Activated CD8-positive, alpha-beta memory T cell treated with anti-CD3 and anti-CD28 coated beads, Interleukin-2, amount 50 U/mL, for 1 hour (primary cell): ENCODE data around the gene SLC37A1.

Source experiments
- DNase-seq: peaks from one replicate; pipeline ENCODE4 v3.0.0-alpha.2; 2020; ENCODE audit errors: extremely low read depth

Gene SLC37A1

GRCh38 chr21:42505090-42505726 is 8.4 kb upstream of the SLC37A1 start:
- no peak for DNase-seq

- DNase-seq = no peak
Measured at GRCh38 chr21:42507418-42507817, 6.2 kb upstream of the SLC37A1 start.

GRCh38 chr21:42508371-42508770 is 5.3 kb upstream of the SLC37A1 start:
- DNase-seq = no peak

GRCh38 chr21:42509244-42509643 is 4.4 kb upstream of the SLC37A1 start:
- DNase-seq = no peak

- DNase-seq = no peak
Measured at GRCh38 chr21:42512346-42513034, 1.2 kb upstream of the SLC37A1 start.

GRCh38 chr21:42513985-42514882 is 582 bp downstream of the SLC37A1 start:
- no peak for DNase-seq

- DNase-seq = no peak
Measured at GRCh38 chr21:42514883-42515228, 1.2 kb downstream of the SLC37A1 start.

GRCh38 chr21:42515708-42516502 is 2.3 kb downstream of the SLC37A1 start:
- DNase-seq = no peak

- no peak for DNase-seq
Measured at GRCh38 chr21:42518215-42518614, 4.6 kb downstream of the SLC37A1 start.

GRCh38 chr21:42518626-42519025 is 5.0 kb downstream of the SLC37A1 start:
- no peak for DNase-seq

- no peak for DNase-seq
Measured at GRCh38 chr21:42520628-42521253, 7.1 kb downstream of the SLC37A1 start.

- no peak for DNase-seq
Measured at GRCh38 chr21:42521384-42521783, 7.7 kb downstream of the SLC37A1 start.

- DNase-seq = no peak
Measured at GRCh38 chr21:42521805-42522204, 8.2 kb downstream of the SLC37A1 start.

GRCh38 chr21:42522271-42522670 is 8.6 kb downstream of the SLC37A1 start:
- no peak for DNase-seq

- DNase-seq = no peak
Measured at GRCh38 chr21:42522771-42523170, 9.1 kb downstream of the SLC37A1 start.

GRCh38 chr21:42523211-42523610 is 9.6 kb downstream of the SLC37A1 start:
- no peak for DNase-seq

- DNase-seq = no peak
Measured at GRCh38 chr21:42523941-42524340, 10.3 kb downstream of the SLC37A1 start.

GRCh38 chr21:42524341-42525028 is 10.8 kb downstream of the SLC37A1 start:
- DNase-seq = peak; percentile 33

- DNase-seq = no peak
Measured at GRCh38 chr21:42525029-42525581, 11.5 kb downstream of the SLC37A1 start.

- DNase-seq = no peak
Measured at GRCh38 chr21:42525676-42526378, 12.2 kb downstream of the SLC37A1 start.
